Right atrium auricular region (tissue), 2 donors: Measurements from ENCODE around the gene CD2AP. TPM values are rescaled to one million over a fixed set of nuclear protein-coding genes. Genes with fewer than 3 reads are reported as not detected.

Source experiments
- DNase-seq: peaks from one replicate; pipeline ENCODE4 v3.0.0-alpha.2; 2019; ENCODE audit warnings: low spot score
- H3K27ac ChIP-seq, 2 donors: fragments of 200-600 bp; sonication (generic); 1 replicate in 1 of 2; 2 replicates in 1 of 2; pipeline ENCODE4 v1.5.1; 2016 to 2019
- H3K27me3 ChIP-seq, 2 donors: fragments of 200-600 bp; sonication (generic); one replicate each; pipeline versions ENCODE4 v1.5.1 to v1.6.0; 2017 to 2019
- H3K36me3 ChIP-seq: fragments of 200-600 bp; sonication (generic); one replicate; pipeline ENCODE4 v1.5.1; 2016
- H3K4me1 ChIP-seq, 2 donors: fragments of 200-600 bp; sonication (generic); one replicate each; pipeline versions ENCODE4 v1.5.1 to v1.6.0; 2017 to 2019
- H3K4me3 ChIP-seq, 2 donors: fragments of 200-600 bp; sonication (generic); 1 replicate in 1 of 2; 2 replicates in 1 of 2; pipeline ENCODE4 v1.5.1; 2017 to 2019; ENCODE audit warnings: mild to moderate bottlenecking in 1 of 2, moderate library complexity in 1 of 2
- H3K9me3 ChIP-seq, 2 donors: fragments of 200-600 bp; sonication (generic); one replicate each; pipeline ENCODE4 v1.5.1; 2019
- total RNA-seq, 2 donors: library from RNA; depleted of rRNA; stranded (reverse); fragments of >200 nt; gene quantifications; one replicate each; pipeline ENCODE4 v1.1.0, GENCODE V29; 2016
- TF ChIP-seq, protein P1 (sequence below), 2 donors: fragments of 200-600 bp; sonication (generic); IDR thresholded peaks; one replicate each; pipeline ENCODE4 v1.5.1; 2019; ENCODE audit warnings: antibody characterized with exemption in 2 of 2

CD2AP gene
- total RNA-seq, 2 donors from 2014 or later, result 9.8 to 10.8 TPM

DNA sequence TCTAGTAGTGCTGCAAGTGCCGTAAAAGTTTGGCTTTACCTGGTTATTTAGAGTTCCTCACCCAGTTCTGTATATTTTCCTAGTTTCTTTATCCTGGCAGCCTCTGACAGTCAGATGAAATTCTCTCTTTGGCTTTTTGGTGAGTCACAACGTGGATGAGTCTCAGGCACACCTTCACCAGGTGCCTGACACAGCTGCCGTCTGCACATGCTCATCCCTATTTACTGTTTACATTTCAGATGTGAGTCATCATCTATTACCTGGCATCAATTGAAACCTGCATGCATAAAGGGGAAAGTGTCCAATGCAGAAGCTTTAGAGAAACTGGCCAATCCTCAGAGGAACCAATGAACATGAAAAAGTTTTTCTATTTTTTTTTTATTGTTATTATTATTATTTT is 187.5 kb downstream of the CD2AP start:
- no peaks in the 10 kb centered on the region for H3K36me3 ChIP-seq
- TF ChIP-seq, protein P1, sequence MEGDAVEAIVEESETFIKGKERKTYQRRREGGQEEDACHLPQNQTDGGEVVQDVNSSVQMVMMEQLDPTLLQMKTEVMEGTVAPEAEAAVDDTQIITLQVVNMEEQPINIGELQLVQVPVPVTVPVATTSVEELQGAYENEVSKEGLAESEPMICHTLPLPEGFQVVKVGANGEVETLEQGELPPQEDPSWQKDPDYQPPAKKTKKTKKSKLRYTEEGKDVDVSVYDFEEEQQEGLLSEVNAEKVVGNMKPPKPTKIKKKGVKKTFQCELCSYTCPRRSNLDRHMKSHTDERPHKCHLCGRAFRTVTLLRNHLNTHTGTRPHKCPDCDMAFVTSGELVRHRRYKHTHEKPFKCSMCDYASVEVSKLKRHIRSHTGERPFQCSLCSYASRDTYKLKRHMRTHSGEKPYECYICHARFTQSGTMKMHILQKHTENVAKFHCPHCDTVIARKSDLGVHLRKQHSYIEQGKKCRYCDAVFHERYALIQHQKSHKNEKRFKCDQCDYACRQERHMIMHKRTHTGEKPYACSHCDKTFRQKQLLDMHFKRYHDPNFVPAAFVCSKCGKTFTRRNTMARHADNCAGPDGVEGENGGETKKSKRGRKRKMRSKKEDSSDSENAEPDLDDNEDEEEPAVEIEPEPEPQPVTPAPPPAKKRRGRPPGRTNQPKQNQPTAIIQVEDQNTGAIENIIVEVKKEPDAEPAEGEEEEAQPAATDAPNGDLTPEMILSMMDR (IDR thresholded peaks at IDR 0.05), result no peak
- no peaks in the 10 kb centered on the region for H3K4me1 ChIP-seq
- H3K4me3 ChIP-seq, result no peak overlapping the region
- H3K9me3 ChIP-seq, result no peaks in the 10 kb centered on the region
- DNase-seq, result no peak
- H3K27me3 ChIP-seq, result no peaks in the 10 kb centered on the region
- no peak overlapping the region for H3K27ac ChIP-seq

GRCh38 chr6:47669684-47670513 is 192.3 kb downstream of the CD2AP start:
- no peak overlapping the region for H3K27ac ChIP-seq
- H3K4me1 ChIP-seq, result no peaks in the 10 kb centered on the region
- H3K9me3 ChIP-seq, result no peaks in the 10 kb centered on the region
- H3K4me3 ChIP-seq, result no peak overlapping the region
- DNase-seq, result no peak
- no peaks in the 10 kb centered on the region for H3K27me3 ChIP-seq
- TF ChIP-seq, protein P1 (IDR thresholded peaks at IDR 0.05), result no peak
- no peaks in the 10 kb centered on the region for H3K36me3 ChIP-seq

GRCh38 chr6:47670851-47671250 is 193.3 kb downstream of the CD2AP start:
- Histone ChIP-seq H3K27me3 (no peaks in the 10 kb centered on the region), H3K9me3 (no peaks in the 10 kb centered on the region), H3K27ac (no peak overlapping the region), H3K4me1 (no peaks in the 10 kb centered on the region), H3K36me3 (no peaks in the 10 kb centered on the region), H3K4me3 (no peak overlapping the region)
- no peak for DNase-seq
- TF ChIP-seq, protein P1 (IDR thresholded peaks at IDR 0.05), result no peak

DNA sequence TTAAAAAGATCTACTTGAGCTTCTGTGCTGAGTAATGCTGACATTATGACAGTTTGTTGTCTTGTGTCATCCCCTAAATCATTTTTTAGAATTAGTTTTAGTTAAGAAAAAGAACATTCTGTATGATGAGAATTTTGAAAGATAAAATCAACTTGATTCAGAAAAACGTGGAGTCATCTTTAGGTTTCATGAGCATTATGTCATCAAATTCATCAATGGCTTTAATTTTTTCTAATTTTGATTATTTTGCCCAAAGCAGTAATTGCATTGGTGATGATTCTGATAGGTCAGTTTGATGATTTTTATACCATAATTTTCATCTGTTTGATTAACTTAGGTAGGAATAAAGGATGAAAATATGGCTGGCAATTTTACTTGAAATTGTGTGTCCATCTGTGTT is 194.2 kb downstream of the CD2AP start:
- no peak for DNase-seq
- TF ChIP-seq, protein P1 (IDR thresholded peaks at IDR 0.05), result no peak
- H3K27ac ChIP-seq, result no peak overlapping the region
- no peaks in the 10 kb centered on the region for H3K4me1 ChIP-seq
- H3K36me3 ChIP-seq, result no peaks in the 10 kb centered on the region
- no peaks in the 10 kb centered on the region for H3K27me3 ChIP-seq
- H3K4me3 ChIP-seq, result no peak overlapping the region
- no peaks in the 10 kb centered on the region for H3K9me3 ChIP-seq

DNA sequence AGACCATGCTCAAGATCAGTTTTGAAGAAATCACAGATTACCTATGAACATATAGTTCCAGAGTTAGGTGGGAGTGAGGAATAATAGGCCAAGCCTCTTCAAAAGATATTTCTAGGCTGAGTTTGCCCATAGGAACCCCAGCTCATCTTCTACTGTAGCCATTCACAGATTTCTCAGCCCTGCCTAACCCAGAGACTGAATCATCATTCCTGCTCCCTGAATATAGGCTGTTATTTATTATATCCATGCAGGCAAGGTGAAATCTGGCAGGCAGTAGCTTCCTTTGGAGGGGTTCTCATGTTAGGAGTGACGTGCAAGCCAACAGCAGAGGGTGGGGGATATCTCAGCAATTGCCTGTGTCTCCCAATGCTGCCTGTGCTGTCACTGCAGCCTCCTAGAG is 195.2 kb downstream of the CD2AP start:
- Histone ChIP-seq H3K27ac (no peak overlapping the region), H3K9me3 (no peaks in the 10 kb centered on the region), H3K27me3 (no peaks in the 10 kb centered on the region), H3K4me1 (no peaks in the 10 kb centered on the region), H3K36me3 (no peaks in the 10 kb centered on the region), H3K4me3 (no peak overlapping the region)
- no peak for DNase-seq
- TF ChIP-seq, protein P1 (IDR thresholded peaks at IDR 0.05), result no peak

- DNase-seq, result no peak
- H3K27ac ChIP-seq, result no peak overlapping the region
- no peaks in the 10 kb centered on the region for H3K4me1 ChIP-seq
- TF ChIP-seq, protein P1 (IDR thresholded peaks at IDR 0.05), result no peak
- H3K27me3 ChIP-seq, result no peaks in the 10 kb centered on the region
- H3K4me3 ChIP-seq, result no peak overlapping the region
- no peaks in the 10 kb centered on the region for H3K36me3 ChIP-seq
- H3K9me3 ChIP-seq, result no peaks in the 10 kb centered on the region
These were observed 197.1 kb downstream of the CD2AP start for GRCh38 chr6:47674673-47675072.
